GM21390 (cell line): Measurements from ENCODE around the gene CALM3.

ENCODE experiments used
- ATAC-seq: cut with Tn5 transposase; IDR thresholded peaks from one replicate; pipeline ENCODE4 v1.9.1; 2021; ENCODE audit not compliant: unreplicated experiment

CALM3 gene

DNA sequence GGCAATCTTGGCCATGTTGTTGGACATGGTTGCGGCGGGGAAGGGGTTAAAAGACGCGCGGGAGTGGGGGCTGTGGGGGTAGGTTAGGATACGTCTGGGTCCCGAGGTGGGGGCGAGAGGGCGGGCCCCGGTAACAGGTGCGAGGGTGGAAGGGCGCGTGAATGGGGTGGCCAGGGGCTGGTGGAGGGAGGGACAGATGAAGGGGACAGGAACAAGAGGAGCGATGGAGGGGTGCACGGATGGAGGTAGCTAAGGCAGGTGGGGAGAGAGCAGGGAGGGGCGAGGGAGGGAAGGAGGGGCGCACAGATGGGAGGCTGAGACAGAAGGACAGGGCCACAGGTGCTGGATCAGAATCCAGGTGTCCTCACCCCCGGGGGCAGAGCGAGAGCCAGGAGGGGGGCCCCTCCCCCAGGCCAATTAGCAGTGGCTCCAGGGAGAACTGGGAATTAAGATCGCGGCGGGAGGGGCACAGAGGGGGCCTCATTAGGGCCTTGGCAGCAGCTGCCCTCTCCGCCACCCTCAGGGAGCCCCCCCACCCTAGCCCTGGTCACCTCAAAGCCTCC is 33.6 kb downstream of the CALM3 start:
- ATAC-seq = no peak

DNA sequence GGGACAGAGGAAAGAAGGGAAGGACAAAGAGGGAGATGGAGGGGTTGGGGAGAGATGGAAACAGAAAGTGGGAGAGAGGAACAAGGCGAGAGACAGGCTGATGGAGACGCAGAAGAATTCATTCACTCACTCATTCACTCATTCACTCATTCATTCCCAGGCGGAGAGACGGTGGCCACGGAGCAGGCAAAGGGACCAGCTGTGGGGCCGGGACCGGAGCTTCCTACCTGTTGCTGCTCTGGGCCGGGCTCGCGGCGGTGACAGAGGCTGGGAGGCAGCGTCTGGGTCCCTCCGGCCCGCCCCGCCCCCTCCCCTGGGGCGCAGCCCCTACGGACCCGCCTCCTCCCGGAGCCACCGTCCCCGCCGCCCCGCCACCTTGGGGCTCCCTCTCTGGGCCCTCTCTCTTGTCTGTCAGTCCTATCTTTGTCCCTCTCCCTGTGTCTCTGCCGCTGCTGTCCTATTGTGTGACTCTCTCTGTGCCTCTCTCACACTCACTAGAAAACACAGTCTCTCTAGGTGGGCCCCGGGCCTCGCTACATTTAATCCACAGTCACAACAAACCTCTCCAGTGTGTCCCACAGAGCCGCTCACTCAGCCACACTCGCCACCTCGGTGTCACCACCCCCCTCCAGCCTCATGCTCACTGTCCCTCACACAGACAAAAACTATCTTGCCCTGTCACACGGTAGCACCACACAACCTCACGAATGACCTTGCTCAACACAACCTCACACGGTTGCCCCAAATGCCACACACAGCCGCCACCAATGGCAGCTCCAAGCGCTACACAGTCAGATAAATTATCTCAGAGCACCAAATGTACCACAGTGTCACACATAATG is 35.0 kb downstream of the CALM3 start, which contains the start of gene GNG8:
Gene GNG8 (minus strand): TSS at position 283 of the 842 bp plus-strand sequence. CDS start 1,520 bp downstream, outside the sequence.
- no peak for ATAC-seq

DNA sequence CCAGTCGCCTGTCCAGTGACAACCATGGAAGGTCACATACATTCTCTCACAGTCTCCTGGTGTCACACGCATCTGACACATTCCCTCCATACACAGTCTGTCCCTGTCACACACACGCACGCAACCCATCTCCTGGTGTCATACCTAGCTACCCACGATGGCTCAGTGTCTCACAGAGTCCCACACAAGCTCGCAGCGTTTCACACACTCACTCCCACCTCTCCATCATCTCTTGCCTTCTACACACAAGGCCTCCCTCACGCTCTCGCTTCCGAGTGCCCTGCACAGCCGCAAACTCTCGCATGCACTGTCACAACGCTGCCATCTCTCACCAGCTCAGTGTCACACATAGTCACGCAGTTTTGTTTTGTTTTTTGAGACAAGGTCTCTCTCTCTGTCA is 36.1 kb downstream of the CALM3 start:
- ATAC-seq = no peak

DNA sequence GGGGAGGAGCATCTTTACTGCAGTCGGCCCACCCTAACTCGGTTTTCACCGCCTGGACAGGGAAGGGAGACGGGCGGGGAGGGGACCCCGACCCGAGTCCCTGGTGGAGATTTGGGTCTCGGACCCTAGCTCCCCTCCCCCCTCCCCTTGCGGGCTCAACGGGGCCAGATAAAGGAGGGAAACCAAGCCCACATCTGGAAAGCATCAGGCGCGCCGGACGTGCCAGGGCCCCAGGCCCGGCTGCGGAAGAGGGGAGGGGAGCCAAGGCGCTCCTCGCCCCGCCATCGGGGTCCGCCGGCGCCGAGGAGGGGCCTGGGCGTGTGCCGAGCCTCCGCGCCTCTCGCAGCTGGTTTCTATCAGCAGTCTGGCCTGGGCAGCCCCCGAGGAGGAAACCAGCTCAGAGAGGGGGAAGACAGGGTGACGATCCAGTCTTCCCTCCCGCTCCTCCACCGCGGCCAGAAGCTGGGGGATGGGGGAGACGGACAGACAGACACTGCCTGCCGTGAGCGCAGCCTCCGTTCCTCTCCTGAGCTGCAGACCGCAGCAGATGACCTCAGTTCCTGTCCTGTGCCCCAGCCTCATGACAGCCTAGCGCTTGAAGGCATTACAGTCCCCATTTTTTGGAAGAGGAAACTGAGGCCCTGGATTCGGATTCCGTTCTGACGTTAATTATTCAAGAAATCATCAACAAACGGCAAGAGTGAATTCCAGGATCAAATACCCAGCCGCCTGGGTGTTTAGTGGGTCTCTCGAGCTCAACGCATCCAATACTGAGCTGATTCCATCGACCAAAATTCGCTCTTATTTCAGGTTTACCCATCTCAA is 38.4 kb downstream of the CALM3 start:
- ATAC-seq = no peak

DNA sequence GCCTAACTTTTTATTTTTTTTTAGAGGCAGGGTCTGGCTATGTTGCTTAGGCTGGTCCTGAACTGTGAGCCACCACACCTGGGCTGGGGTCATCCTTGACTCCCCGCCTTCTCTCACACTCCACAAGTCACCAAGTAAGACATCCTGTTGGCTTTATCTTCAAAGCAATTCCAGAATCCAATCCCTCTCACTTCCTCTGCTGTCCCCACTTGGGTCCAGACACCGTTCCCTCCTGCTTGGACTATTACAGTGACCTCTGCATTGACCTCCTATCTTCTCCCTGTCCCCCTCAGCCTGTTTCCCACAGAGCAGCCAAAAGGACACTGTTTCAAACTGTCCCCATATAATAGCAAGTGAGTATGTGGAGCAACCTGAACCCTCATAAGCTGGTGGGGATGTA is 39.5 kb downstream of the CALM3 start:
- no peak for ATAC-seq

DNA sequence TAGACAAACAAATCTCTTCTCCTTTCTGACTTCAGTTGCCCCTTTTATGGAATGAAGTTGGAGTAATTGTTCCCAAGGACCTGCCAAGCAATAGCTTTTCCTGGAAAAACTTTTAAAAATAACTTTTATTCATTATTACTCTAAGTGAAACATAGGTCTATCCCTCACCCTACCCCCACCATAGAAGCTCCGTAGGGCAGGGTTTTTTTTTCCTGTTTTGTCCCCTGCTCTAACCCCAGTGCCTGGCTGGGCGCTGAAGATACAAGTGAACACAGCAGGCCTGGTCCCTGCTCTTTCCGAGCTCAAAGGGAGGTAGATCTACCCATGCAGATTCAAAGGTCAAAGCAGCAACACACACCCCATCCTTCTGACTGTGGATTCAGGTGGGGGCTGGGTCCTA is 43.6 kb downstream of the CALM3 start:
- no peak for ATAC-seq

DNA sequence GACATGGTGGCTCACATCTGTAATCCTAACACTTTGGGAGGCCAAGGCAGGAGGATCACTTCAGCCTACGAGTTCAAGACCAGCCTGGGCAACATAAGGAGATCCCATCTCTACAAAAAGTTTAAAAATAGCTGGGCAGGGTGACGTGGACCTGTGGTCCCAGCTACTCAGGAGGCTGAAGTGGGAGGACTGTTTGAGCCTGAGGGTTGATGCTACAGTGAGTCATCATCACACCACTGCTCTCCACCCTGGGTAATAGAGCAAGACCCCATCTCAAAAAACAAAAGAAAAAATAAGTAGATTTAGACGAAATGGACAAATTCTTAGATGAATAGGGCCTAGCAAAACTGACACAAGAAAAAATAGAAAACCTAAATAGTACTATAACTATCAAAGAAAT is 45.3 kb downstream of the CALM3 start:
- no peak for ATAC-seq

DNA sequence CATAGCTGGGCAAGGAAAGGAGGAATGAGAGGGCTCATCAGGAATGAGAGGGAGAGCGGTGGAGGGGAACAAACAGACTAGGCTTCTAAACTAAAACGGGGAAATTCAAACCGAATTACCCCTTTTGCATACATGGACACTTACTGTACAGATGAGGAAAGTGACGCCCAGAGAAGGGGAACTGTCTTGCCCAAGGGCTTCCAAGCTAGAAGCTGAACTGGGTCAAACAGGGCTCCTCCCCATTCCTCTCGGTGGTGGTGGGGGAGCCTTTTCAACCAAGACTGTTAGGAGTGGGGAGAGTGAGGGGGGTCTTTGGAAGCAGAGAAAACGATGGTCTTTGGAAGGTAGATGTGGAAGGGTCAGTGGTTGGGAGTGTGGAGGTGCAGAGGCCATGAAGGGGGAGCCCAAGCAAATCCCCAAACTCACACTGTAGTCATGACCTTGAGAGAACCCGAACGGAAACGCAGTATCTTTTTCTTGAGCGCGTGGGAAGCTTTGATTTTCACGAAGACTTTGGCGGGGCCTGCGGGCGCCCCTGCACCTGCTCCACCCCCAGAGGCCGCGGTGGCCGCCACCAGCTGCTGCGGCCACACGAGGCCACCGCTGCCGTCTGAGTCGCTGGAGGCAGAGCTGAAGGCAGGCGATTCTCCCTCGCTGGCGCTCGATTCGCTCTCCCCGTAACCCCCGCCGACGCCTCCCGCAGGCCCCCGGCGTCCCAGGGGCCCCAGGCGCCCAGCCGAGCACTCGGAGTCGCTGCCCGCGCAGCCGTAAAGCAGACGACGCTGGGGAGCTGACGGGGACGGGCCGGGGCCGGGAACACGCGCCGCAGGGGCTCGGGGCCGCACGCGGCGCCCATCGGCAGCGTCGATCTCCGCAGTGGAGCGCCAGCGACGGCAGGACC is 47.2 kb downstream of the CALM3 start:
- ATAC-seq = no peak

DNA sequence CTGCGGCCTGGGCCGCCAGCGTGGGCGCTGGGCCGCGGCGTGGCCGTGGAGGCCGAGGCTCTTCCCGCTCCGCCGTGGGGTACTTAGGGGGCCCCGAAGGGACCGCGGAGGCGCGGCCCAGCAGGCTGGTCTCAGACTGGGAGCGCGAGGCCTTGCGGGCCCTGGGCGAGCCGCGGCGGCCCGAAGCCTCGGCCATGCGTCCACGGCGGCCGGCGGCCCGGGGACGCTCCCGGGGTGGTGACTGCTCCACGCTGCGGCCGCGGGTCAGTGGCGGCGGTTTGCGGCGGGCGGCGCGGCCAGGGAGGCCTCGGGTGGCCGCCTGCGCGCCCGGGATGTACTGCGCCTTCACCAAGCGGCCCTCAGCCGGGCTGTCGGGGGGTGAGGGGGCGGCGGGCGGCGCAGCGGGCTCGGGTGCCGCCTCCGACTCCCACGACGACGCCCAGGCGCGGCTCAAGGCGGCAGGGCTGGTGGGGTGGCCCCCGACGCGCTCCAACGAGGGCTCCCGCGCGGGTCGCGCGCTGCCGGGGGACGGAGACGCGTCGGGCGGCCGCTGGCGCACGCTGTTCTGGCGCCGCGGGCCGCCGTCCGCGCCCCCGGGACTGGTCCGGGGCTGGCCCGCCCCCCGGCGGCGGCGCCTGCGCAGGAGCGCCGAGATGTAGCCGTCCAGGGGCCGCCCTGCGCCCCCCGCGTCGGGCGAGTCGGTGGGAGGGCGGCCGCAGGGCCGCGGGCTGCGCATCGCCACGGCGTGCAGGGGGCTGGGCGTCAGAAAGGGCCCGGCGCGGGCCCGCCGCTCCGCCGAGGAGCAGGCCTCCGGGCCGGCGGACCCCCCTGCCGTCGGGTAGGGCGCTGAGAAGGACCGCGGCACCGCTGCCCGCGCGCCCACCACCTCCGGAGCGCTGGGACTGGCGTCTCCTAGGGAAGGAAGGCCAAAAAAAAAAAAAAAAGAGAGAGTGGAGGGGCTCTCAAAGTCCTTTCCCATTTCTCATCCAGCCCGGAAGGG is 48.1 kb downstream of the CALM3 start:
- no peak for ATAC-seq

DNA sequence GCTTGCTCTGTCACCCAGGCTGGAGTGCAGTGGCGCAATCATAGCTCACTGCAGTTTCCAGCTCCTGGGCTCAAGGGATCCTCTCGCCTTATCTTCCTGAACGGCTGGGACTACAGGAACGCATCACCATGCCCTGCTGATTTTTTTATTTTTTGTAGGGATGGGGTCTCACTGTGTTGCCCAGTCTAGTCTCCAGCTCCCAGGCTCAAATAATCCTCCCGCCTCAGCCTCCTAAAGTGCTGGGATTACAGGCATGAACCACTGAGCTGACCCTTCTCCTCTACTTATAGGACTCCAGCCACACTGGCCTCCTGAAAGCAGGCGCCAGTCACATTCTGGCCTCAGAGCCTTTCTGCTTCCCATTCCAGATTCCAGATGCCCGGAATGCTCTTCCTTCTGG is 49.3 kb downstream of the CALM3 start:
- no peak for ATAC-seq

DNA sequence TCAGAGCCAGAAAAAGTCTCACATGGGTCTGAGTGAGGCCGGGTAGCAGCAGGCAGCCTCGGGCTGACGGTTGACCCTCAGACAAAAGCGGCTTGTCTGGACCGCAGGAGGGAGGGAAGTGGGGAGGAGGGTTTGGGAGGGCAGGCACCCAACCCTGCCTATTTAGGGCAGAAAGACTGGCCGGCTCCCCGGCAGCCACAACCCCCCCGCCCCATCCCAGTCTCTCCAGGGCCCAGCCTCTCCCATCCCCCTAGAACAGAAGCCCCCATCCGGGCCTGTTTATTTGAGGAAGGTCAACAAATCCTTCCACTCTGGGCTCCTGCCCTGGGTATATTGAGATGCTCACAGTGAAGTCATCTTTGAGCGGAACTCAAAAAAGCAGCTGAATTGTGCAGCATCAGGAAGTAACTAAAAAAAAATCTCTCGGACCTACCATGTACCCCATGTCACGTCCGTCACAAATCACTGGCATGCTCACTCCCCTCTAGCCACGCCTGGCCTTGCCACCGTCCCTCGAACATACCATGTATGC is 53.6 kb downstream of the CALM3 start:
- ATAC-seq = no peak

DNA sequence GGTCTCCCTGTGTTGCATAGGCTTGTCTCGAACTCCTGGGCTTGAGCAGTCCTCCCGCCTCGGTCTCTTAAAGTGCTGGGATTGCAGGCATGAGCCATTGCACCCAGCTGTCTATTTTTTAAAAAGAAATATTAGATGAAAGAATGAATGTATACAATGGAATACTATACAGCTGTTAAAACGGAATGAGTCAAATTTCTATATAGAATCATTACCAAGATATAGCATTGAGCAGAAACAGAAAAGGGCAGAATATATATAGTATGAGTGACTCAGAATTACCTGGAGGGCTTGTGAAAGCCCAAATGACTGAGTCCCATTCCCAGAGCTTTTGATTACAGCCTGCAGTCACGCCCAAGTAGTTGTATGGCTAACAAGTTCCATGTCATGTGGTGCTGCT is 55.4 kb downstream of the CALM3 start:
- ATAC-seq = no peak

DNA sequence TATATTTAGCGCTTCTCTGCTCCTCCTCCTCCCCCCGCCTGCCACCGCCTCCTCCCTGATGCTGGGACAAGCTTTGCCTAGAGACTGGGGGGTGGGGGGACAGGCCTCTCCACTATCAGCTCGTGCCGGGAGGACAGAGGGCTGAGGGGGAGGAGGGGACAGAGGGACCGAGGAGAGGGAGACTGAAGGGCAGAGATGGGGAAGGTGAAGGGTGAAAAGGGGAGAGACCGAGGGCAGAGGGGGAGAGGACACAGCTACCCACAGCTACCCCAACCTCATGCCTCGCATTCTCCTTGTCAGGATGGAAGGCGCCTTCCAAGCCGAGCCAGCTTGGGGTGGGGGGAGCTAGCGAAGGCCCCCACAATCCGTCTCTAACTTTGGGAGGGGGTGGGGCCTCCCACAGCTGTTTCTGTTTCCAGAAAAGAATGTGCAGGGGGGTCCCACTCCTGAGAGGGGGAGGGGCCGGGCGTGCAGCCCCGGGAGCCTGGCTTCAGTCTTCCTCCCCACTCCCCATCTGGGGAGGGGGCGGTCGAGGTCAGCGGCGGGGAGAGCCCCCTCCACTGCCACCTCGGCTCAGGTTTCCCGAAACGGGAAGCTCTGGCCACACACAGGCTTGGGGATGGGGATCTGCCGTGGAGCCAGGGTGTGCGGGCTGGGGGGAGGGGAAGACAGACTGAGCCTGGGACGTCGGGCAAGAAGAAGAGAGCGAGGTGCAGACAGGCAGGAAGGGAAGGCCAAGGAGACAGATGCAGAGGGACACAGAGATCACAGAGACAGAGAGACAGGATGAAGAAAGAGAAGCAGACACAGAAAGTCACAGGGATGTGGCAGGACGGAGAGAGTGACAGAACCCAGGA is 58.2 kb downstream of the CALM3 start:
- no peak for ATAC-seq

DNA sequence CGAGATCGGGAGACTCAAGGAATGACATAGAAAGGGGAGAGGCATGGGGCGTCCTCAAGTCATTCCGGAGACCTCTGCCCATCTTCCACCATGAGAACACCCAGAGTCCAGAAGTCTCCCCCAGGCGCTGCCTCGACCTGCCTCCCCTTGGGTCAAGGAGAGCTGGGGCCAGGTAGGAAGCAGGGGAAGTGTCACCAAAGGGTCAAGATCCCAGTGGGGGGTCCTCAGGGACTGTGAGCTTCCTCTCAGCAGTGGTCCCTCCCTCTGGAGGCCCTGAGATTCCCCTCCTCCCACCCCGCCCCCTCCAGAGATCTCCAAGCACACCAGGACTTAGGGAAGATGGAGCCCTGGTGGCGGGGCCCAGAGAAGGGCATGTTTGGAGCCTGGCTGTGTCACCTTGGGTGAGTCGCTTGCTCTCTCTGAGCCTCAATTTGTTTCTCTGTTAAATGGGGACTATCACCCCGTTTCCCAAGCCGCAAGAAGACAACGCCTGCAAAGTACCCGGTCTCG is 58.9 kb downstream of the CALM3 start:
- ATAC-seq = no peak
